Bronchial epithelial cell (primary cell): ENCODE measurements around the gene SDR42E2. TPM values are rescaled to one million over a fixed set of nuclear protein-coding genes. Genes with fewer than 3 reads are reported as not detected.

ENCODE experiments used
- DNase-seq: peaks from one replicate; pipeline ENCODE4 v3.0.0-alpha.2; 2010; ENCODE audit warnings: low read depth
- FAIRE-seq: peaks from 2 replicates; lab custom pipeline; 2011; peaks lifted over from hg19 to GRCh38; lab: Jason Lieb, UNC
- H3K27me3 ChIP-seq: 2 replicates; pipeline ENCODE4 v1.5.1; 2011; ENCODE audit warnings: low read length; ENCODE audit not compliant: control insufficient read depth, insufficient read depth
- H3K36me3 ChIP-seq: 2 replicates; pipeline ENCODE4 v1.5.1; 2011; ENCODE audit warnings: low read length; ENCODE audit not compliant: control insufficient read depth, insufficient read depth
- H3K4me3 ChIP-seq: 2 replicates; pipeline ENCODE4 v1.5.1; 2011; ENCODE audit warnings: mild to moderate bottlenecking, low read depth, low read length, control low read depth
- CTCF ChIP-seq: IDR thresholded peaks from 2 replicates; pipeline ENCODE4 v1.5.1; 2011; ENCODE audit warnings: mild to moderate bottlenecking, moderate library complexity, low read length, control low read depth, inconsistent platforms; ENCODE audit not compliant: insufficient read depth, severe bottlenecking
- total RNA-seq: library from RNA; depleted of rRNA; stranded (reverse); fragments of >200 nt; gene quantifications from 2 replicates; pipeline ENCODE4 v1.2.1, GENCODE V29; 2014

The SDR42E2 gene
- total RNA-seq, 1 donor from 2014 or later, result not detected

- Histone ChIP-seq H3K4me3 (no peak overlapping the region), H3K27me3 (no peaks in the 10 kb centered on the region), H3K36me3 (peaks cover 5% of the 10 kb centered on the region)
- DNase-seq, result no peak
- no peak for FAIRE-seq
- TF ChIP-seq CTCF, result no peak
Measured at GRCh38 chr16:22240023-22240710, 77.9 kb downstream of the SDR42E2 start.

Other genes starting within 250 kb of the SDR42E2 start
- 250 and 252 TPM in 2 replicates for gene UQCRC2, start 209.1 kb upstream of the SDR42E2 start, total RNA-seq
- gene PDZD9, start 161.4 kb upstream of the SDR42E2 start, total RNA-seq, result not detected in 2 replicates
- 9.7 and 17.6 TPM in 2 replicates for gene MOSMO, start 154.4 kb upstream of the SDR42E2 start, total RNA-seq
- under 0.01 TPM in 1 of 2 replicates, not detected in the other for gene VWA3A, start 70.0 kb upstream of the SDR42E2 start, total RNA-seq
- gene EEF2K, start 43.8 kb downstream of the SDR42E2 start, total RNA-seq, result 4.2 and 6.3 TPM in 2 replicates
- gene POLR3E, start 134.9 kb downstream of the SDR42E2 start, total RNA-seq, result 60.3 and 77.6 TPM in 2 replicates
- gene CDR2, start 212.1 kb downstream of the SDR42E2 start, total RNA-seq, result 16.8 and 25.3 TPM in 2 replicates